ENCODE data around the gene SCAP. TPM values are rescaled to one million over a fixed set of nuclear protein-coding genes. Genes with fewer than 3 reads are reported as not detected.
"Not testable (repeated sequence)": the region's sequence is repeated elsewhere in the genome, so short reads cannot be mapped to it uniquely, and the experiment has no call there.

Gene SCAP
- total RNA-seq, 1 donor from 2014 or later: 84.7 TPM

- DNase-seq (ENCODE audit: extremely low spot score in 2 of 2): no peak
- H3K27ac ChIP-seq: peak overlapping the region; percentile 80
- TF ChIP-seq POLR2A (IDR thresholded peaks at IDR 0.05): no peak
- no peak for TF ChIP-seq POLR2AphosphoS5 (IDR thresholded peaks at IDR 0.05; ENCODE audit: insufficient read depth in 1 of 2, low read depth in 1 of 2)
- TF ChIP-seq CTCF (IDR thresholded peaks at IDR 0.05): no peak
- H3K27me3 ChIP-seq: no peaks in the 10 kb centered on the region
- H3K4me3 ChIP-seq: peak overlapping the region; percentile 85 to 94
- H3K4me1 ChIP-seq: peaks cover 31% of the 10 kb centered on the region
- H3K36me3 ChIP-seq: no peaks in the 10 kb centered on the region
- H3K9me3 ChIP-seq: no peaks in the 10 kb centered on the region
- intact Hi-C loops (cut with DNase I): loop anchor here (5.0 kb wide), 1 partner anchor 54 kb away; no protein-coding TSS in a partner anchor
Observed at GRCh38 chr3:47476330-47476626, 537 bp upstream of the SCAP start.

GRCh38 chr3:47475029-47475569 is 642 bp downstream of the SCAP start:
- H3K27me3 ChIP-seq: no peaks in the 10 kb centered on the region
- intact Hi-C loops (cut with DNase I): loop anchor here (5.0 kb wide), 1 partner anchor 53 kb away; no protein-coding TSS in a partner anchor
- TF ChIP-seq POLR2AphosphoS5 (IDR thresholded peaks at IDR 0.05; ENCODE audit: insufficient read depth in 1 of 2, low read depth in 1 of 2) (no peak), CTCF (IDR thresholded peaks at IDR 0.05) (no peak), POLR2A (IDR thresholded peaks at IDR 0.05) (no peak)
- H3K36me3 ChIP-seq: no peaks in the 10 kb centered on the region
- peaks cover 31% of the 10 kb centered on the region for H3K4me1 ChIP-seq
- no peaks in the 10 kb centered on the region for H3K9me3 ChIP-seq
- peak overlapping the region; percentile 85 to 94 for H3K4me3 ChIP-seq
- no peak for DNase-seq (ENCODE audit: extremely low spot score in 2 of 2)
- H3K27ac ChIP-seq: peak overlapping the region; percentile 80

GRCh38 chr3:47473391-47473790 is 2.4 kb downstream of the SCAP start:
- intact Hi-C loops (cut with DNase I): no loop called here
- Histone ChIP-seq H3K27ac (no peak overlapping the region), H3K9me3 (no peaks in the 10 kb centered on the region), H3K4me1 (peaks cover 31% of the 10 kb centered on the region), H3K4me3 (no peak overlapping the region), H3K27me3 (no peaks in the 10 kb centered on the region), H3K36me3 (no peaks in the 10 kb centered on the region)
- TF ChIP-seq POLR2AphosphoS5 (IDR thresholded peaks at IDR 0.05; ENCODE audit: insufficient read depth in 1 of 2, low read depth in 1 of 2): peak in 1 of 2 donors; percentile 66
- TF ChIP-seq CTCF (IDR thresholded peaks at IDR 0.05): no peak
- DNase-seq (ENCODE audit: extremely low spot score in 2 of 2): no peak

- H3K27me3 ChIP-seq: no peaks in the 10 kb centered on the region
- no peaks in the 10 kb centered on the region for H3K9me3 ChIP-seq
- intact Hi-C loops (cut with DNase I): no loop called here
- no peak overlapping the region for H3K27ac ChIP-seq
- no peak overlapping the region for H3K4me3 ChIP-seq
- no peaks in the 10 kb centered on the region for H3K36me3 ChIP-seq
- TF ChIP-seq POLR2AphosphoS5 (IDR thresholded peaks at IDR 0.05; ENCODE audit: insufficient read depth in 1 of 2, low read depth in 1 of 2): no peak
- no peak for TF ChIP-seq CTCF (IDR thresholded peaks at IDR 0.05)
- DNase-seq (ENCODE audit: extremely low spot score in 2 of 2): no peak
- H3K4me1 ChIP-seq: peaks cover 25% of the 10 kb centered on the region
Observed at GRCh38 chr3:47469616-47470015, 6.1 kb downstream of the SCAP start.

- H3K27me3 ChIP-seq; intact Hi-C loops (cut with DNase I); H3K27ac ChIP-seq; DNase-seq (ENCODE audit: extremely low spot score in 2 of 2); H3K4me3 ChIP-seq; H3K9me3 ChIP-seq; H3K36me3 ChIP-seq: not testable (repeated sequence)
- H3K4me1 ChIP-seq: peaks cover 14% of the 10 kb centered on the region
Observed at GRCh38 chr3:47468315-47468714, 7.4 kb downstream of the SCAP start.

Data from vagina (tissue), 2 donors.